ENCODE results near the gene ITGAE.

GRCh38 chr17:3801347-3801746 is 359 bp upstream of the ITGAE start:
- TF ChIP-seq SIN3A (IDR thresholded peaks at IDR 0.05; ENCODE audit: borderline replicate concordance, insufficient read depth, low read depth, low read length) (no peak), CTCF (IDR thresholded peaks at IDR 0.05) (no peak)
- TF ChIP-seq, protein P1, sequence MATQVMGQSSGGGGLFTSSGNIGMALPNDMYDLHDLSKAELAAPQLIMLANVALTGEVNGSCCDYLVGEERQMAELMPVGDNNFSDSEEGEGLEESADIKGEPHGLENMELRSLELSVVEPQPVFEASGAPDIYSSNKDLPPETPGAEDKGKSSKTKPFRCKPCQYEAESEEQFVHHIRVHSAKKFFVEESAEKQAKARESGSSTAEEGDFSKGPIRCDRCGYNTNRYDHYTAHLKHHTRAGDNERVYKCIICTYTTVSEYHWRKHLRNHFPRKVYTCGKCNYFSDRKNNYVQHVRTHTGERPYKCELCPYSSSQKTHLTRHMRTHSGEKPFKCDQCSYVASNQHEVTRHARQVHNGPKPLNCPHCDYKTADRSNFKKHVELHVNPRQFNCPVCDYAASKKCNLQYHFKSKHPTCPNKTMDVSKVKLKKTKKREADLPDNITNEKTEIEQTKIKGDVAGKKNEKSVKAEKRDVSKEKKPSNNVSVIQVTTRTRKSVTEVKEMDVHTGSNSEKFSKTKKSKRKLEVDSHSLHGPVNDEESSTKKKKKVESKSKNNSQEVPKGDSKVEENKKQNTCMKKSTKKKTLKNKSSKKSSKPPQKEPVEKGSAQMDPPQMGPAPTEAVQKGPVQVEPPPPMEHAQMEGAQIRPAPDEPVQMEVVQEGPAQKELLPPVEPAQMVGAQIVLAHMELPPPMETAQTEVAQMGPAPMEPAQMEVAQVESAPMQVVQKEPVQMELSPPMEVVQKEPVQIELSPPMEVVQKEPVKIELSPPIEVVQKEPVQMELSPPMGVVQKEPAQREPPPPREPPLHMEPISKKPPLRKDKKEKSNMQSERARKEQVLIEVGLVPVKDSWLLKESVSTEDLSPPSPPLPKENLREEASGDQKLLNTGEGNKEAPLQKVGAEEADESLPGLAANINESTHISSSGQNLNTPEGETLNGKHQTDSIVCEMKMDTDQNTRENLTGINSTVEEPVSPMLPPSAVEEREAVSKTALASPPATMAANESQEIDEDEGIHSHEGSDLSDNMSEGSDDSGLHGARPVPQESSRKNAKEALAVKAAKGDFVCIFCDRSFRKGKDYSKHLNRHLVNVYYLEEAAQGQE (IDR thresholded peaks at IDR 0.05; ENCODE audit: insufficient read depth in 1 of 2, low read depth in 2 of 2, low read length in 1 of 2) = no peak

Data from Panc1 (cell line).